PC-3 (cell line): ENCODE measurements around the gene FCHO1. TPM values are rescaled to one million over a fixed set of nuclear protein-coding genes. Genes with fewer than 3 reads are reported as not detected.
A peak's percentile ranks its signal among the peaks of the same experiment; 100 is the strongest.

Source experiments
- ATAC-seq: fragments of 200-7000 bp; cut with Tn5 transposase; 2 replicates; pipeline ENCODE4 v1.9.1; 2020; ENCODE audit warnings: mild to moderate bottlenecking, moderate library complexity
- BruUV-seq: library from RNA; stranded (reverse); fragments of 400-500 nt; replicated peaks from 2 replicates; lab custom pipeline; 2021; lab: Mats Ljungman, UMichigan
- CTCF ChIA-PET: fragments of 300-600 bp; sonication (Branson Sonifier 250); formaldehyde crosslinking; loops from one replicate; lab custom pipeline; 2022; ENCODE audit warnings: antibody characterized with exemption; lab: Charles Lee
- POLR2A ChIA-PET: fragments of 300-600 bp; sonication (Branson Sonifier 250); formaldehyde crosslinking; loops from one replicate; lab custom pipeline; 2022; ENCODE audit warnings: antibody characterized with exemption; ENCODE audit not compliant: unreplicated experiment; lab: Charles Lee
- DNase-seq: peaks from one replicate; pipeline ENCODE4 v3.0.0-alpha.2; 2015
- H2AFZ ChIP-seq: fragments of 300-600 bp; sonication (generic); 2 replicates; pipeline ENCODE4 v1.6.0; 2016; ENCODE audit warnings: antibody characterized with exemption, low read length
- H3F3A ChIP-seq: fragments of 300-600 bp; sonication (generic); one replicate; pipeline ENCODE4 v1.6.0; 2017; ENCODE audit warnings: antibody characterized with exemption, low read length, control low read depth, mild to moderate bottlenecking; ENCODE audit not compliant: unreplicated experiment
- H3K27ac ChIP-seq: fragments of 300-600 bp; sonication (generic); 2 replicates; pipeline ENCODE4 v1.5.1; 2016; ENCODE audit warnings: mild to moderate bottlenecking, low read length
- H3K27me3 ChIP-seq: fragments of 300-600 bp; sonication (generic); 2 replicates; pipeline ENCODE4 v1.6.1; 2016; ENCODE audit warnings: low read length, mixed read lengths
- H3K36me3 ChIP-seq: fragments of 300-600 bp; sonication (generic); 2 replicates; pipeline ENCODE4 v1.6.1; 2016; ENCODE audit warnings: low read depth, mixed run types, low read length, mixed read lengths
- H3K4me1 ChIP-seq: fragments of 300-600 bp; sonication (generic); 2 replicates; pipeline ENCODE4 v1.5.1; 2016; ENCODE audit warnings: low read length; ENCODE audit not compliant: insufficient read depth
- H3K4me2 ChIP-seq: fragments of 300-600 bp; sonication (generic); 2 replicates; pipeline ENCODE4 v1.6.0; 2016; ENCODE audit warnings: low read length
- H3K4me3 ChIP-seq: fragments of 300-600 bp; sonication (generic); 2 replicates; pipeline ENCODE4 v1.5.1; 2016; ENCODE audit warnings: mild to moderate bottlenecking, low read length, mixed read lengths
- H3K79me2 ChIP-seq: fragments of 300-600 bp; sonication (generic); 2 replicates; pipeline ENCODE4 v1.6.1; 2017; ENCODE audit warnings: low read length, mixed read lengths
- H3K9ac ChIP-seq: fragments of 300-600 bp; sonication (generic); 2 replicates; pipeline ENCODE4 v1.6.0; 2016; ENCODE audit warnings: mild to moderate bottlenecking, low read length
- H3K9me2 ChIP-seq: fragments of 300-600 bp; sonication (generic); replicated peaks from 2 replicates; pipeline ENCODE4 v1.6.1; 2016; ENCODE audit warnings: mixed run types, low read length, mixed read lengths
- H3K9me3 ChIP-seq: fragments of 300-600 bp; sonication (generic); 2 replicates; pipeline ENCODE4 v1.6.1; 2016; ENCODE audit warnings: low read length, mixed read lengths
- H4K20me1 ChIP-seq: fragments of 300-600 bp; sonication (generic); 2 replicates; pipeline ENCODE4 v1.6.1; 2016; ENCODE audit warnings: low read length, mixed read lengths
- EZH2 ChIP-seq: fragments of 300-600 bp; sonication (generic); IDR thresholded peaks from one replicate; pipeline ENCODE4 v1.6.1; 2017; ENCODE audit warnings: antibody characterized with exemption, mild to moderate bottlenecking, low read length; ENCODE audit not compliant: unreplicated experiment
- EZH2phosphoT487 ChIP-seq: fragments of 300-600 bp; sonication (generic); IDR thresholded peaks from 2 replicates; pipeline ENCODE4 v1.6.1; 2018; ENCODE audit warnings: mild to moderate bottlenecking, antibody characterized with exemption, low read length, borderline replicate concordance
- intact Hi-C: fragments of 100-400 bp; cut with micrococcal nuclease; formaldehyde crosslinking; loops from 2 replicates; pipeline ENCODE4 v1.9.0; 2023
- total RNA-seq: library from RNA; depleted of rRNA; stranded (reverse); fragments of >200 nt; gene quantifications from 2 replicates; pipeline ENCODE4 v1.2.3, GENCODE V29; 2014
- TF ChIP-seq, protein P1 (sequence below): fragments of 300-600 bp; sonication (generic); conservative IDR thresholded peaks from 2 replicates; pipeline ENCODE4 v1.5.1; 2017; ENCODE audit warnings: antibody characterized with exemption, low read depth, mild to moderate bottlenecking, low read length

FCHO1 gene
- total RNA-seq, 1 experiment from 2014 or later, result 21.0 TPM

GRCh38 chr19:17757125-17757524, 5.8 kb downstream of the FCHO1 start:
- Histone ChIP-seq H3K27ac (no peak overlapping the region), H3K79me2 (no peaks in the 10 kb centered on the region), H3K9me3 (no peaks in the 10 kb centered on the region), H3K36me3 (no peaks in the 10 kb centered on the region), H3K27me3 (no peaks in the 10 kb centered on the region), H3K4me2 (no peak overlapping the region), H4K20me1 (no peaks in the 10 kb centered on the region), H2AFZ (no peak overlapping the region), H3F3A (no peaks in the 10 kb centered on the region), H3K4me1 (peaks cover 3% of the 10 kb centered on the region; the same call in 1 of the 2 replicates), H3K9ac (no peak overlapping the region), H3K9me2 (no peaks in the 10 kb centered on the region), H3K4me3 (no peak overlapping the region)
- intact Hi-C loops, result no loop called here
- ChIA-PET CTCF (no interaction called here), POLR2A (no interaction called here)
- ATAC-seq (peak; percentile 82), DNase-seq (peak; percentile 79)
- no peak for TF ChIP-seq EZH2phosphoT487
- TF ChIP-seq, protein P1, sequence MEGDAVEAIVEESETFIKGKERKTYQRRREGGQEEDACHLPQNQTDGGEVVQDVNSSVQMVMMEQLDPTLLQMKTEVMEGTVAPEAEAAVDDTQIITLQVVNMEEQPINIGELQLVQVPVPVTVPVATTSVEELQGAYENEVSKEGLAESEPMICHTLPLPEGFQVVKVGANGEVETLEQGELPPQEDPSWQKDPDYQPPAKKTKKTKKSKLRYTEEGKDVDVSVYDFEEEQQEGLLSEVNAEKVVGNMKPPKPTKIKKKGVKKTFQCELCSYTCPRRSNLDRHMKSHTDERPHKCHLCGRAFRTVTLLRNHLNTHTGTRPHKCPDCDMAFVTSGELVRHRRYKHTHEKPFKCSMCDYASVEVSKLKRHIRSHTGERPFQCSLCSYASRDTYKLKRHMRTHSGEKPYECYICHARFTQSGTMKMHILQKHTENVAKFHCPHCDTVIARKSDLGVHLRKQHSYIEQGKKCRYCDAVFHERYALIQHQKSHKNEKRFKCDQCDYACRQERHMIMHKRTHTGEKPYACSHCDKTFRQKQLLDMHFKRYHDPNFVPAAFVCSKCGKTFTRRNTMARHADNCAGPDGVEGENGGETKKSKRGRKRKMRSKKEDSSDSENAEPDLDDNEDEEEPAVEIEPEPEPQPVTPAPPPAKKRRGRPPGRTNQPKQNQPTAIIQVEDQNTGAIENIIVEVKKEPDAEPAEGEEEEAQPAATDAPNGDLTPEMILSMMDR, result no peak
- no TSS peak for BruUV-seq

DNA sequence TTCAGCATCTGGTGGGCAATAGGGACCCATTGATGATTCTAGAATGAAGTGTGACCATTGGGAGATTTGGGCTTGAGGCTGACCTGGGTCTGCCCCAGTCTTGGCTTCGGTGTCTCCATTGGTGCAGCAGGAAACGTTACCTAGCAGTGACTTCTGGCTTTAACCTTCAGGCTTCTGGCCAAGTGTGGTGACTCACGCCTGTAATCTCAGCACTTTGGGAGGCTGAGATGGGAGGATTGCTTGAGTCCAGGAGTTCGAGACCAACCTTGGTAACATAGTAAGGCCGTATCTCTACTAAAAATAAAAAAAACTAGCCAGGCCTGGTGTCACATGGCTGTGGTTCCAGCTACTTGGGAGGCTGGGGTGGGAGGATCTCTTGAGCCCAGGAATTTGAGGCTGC, 7.2 kb downstream of the FCHO1 start:
- no TSS peak for BruUV-seq
- H3K4me3 ChIP-seq, result no peak overlapping the region
- intact Hi-C loops, result no loop called here

GRCh38 chr19:17761148-17761547, 9.9 kb downstream of the FCHO1 start:
- H3K27me3 ChIP-seq, result no peaks in the 10 kb centered on the region
- TF ChIP-seq, protein P1, result no peak
- no peak for TF ChIP-seq EZH2
- DNase-seq, result no peak
- no peaks in the 10 kb centered on the region for H3K36me3 ChIP-seq
- H3K9me3 ChIP-seq, result no peaks in the 10 kb centered on the region
- BruUV-seq, result no TSS peak
- CTCF ChIA-PET, result no interaction called here
- H3K9ac ChIP-seq, result no peak overlapping the region
- no peak overlapping the region for H3K4me3 ChIP-seq
- peaks cover 9% of the 10 kb centered on the region for H3K4me1 ChIP-seq
- H3K4me2 ChIP-seq, result no peak overlapping the region
- no peaks in the 10 kb centered on the region for H3K9me2 ChIP-seq
- POLR2A ChIA-PET, result no interaction called here
- no peaks in the 10 kb centered on the region for H3F3A ChIP-seq
- H3K27ac ChIP-seq, result no peak overlapping the region
- intact Hi-C loops, result no loop called here
- ATAC-seq, result no peak
- H3K79me2 ChIP-seq, result no peaks in the 10 kb centered on the region
- no peaks in the 10 kb centered on the region for H4K20me1 ChIP-seq
- H2AFZ ChIP-seq, result no peak overlapping the region

More for the DNA sequence above, 7.2 kb downstream of the FCHO1 start:
- H3K27ac ChIP-seq, result no peak overlapping the region
- TF ChIP-seq EZH2 (no peak), EZH2phosphoT487 (no peak)
- TF ChIP-seq, protein P1, result no peak
- no peaks in the 10 kb centered on the region for H3F3A ChIP-seq
- POLR2A ChIA-PET, result no interaction called here
- no peaks in the 10 kb centered on the region for H3K27me3 ChIP-seq
- no peak overlapping the region for H3K9ac ChIP-seq
- H3K36me3 ChIP-seq, result no peaks in the 10 kb centered on the region
- ATAC-seq, result no peak
- H3K4me2 ChIP-seq, result no peak overlapping the region
- H4K20me1 ChIP-seq, result no peaks in the 10 kb centered on the region
- no peaks in the 10 kb centered on the region for H3K9me2 ChIP-seq
- CTCF ChIA-PET, result no interaction called here
- no peaks in the 10 kb centered on the region for H3K9me3 ChIP-seq
- no peaks in the 10 kb centered on the region for H3K79me2 ChIP-seq
- H2AFZ ChIP-seq, result no peak overlapping the region
- DNase-seq, result no peak
- peaks cover 3% of the 10 kb centered on the region; the same call in 1 of the 2 replicates for H3K4me1 ChIP-seq
